HG03135 (cell line): ENCODE data around the gene KRTAP3-2.

Experiments
- ATAC-seq: cut with Tn5 transposase; IDR thresholded peaks from one replicate; pipeline ENCODE4 v1.9.1; 2021; ENCODE audit warnings: mild to moderate bottlenecking, moderate library complexity; ENCODE audit not compliant: unreplicated experiment

The KRTAP3-2 gene

GRCh38 chr17:41012326-41013120 lies 12.8 kb upstream of the KRTAP3-2 start:
- no peak for ATAC-seq

GRCh38 chr17:41010441-41010840 lies 10.7 kb upstream of the KRTAP3-2 start:
- ATAC-seq = no peak

DNA sequence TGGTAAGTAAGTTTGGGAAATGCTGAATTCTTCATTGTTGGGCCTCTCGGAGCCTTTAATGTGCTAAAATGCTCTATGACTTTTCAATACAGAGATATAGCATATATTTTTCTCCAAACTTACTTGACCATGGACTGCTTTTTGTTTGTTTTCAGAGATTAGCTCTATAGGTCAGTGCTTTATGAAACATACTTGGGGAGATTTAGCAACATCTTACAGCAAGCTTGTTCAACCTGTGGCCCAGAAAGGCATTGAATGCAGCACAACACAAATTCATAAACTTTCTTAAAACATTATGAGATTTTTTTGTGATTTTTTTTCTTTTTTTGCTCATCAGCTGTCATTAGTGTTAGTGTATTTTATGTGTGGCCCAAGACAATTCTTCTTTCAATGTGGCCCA lies 10.2 kb upstream of the KRTAP3-2 start:
- no peak for ATAC-seq

DNA sequence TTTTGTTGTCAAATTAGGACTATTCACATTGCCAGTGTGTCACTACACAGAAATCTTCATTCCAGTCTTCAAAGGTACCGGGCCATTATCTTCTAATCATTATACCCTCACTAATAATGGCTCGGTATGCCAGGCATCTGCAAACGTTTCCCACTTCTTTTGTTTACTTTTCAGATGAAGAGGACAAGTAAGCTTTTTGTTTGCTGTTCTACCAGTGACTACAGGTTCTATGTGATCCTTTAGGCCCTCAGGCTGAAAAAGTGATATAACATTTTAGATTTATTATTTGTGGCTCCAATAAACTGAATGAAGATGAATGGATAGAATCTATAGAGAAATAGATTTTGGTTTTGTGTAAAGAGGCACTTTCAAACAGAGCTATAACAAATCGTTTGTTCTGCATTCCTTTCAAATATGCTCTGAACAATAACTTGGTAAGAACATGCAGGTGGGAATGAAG lies 9.6 kb upstream of the KRTAP3-2 start:
- no peak for ATAC-seq

- no peak for ATAC-seq
Observed at GRCh38 chr17:41008811-41009210, 9.1 kb upstream of the KRTAP3-2 start, which contains the start of gene KRTAP3-1. KRTAP3-1 (minus strand) TSS chr17:41009128; CDS start chr17:41009074, 54 bp downstream.

DNA sequence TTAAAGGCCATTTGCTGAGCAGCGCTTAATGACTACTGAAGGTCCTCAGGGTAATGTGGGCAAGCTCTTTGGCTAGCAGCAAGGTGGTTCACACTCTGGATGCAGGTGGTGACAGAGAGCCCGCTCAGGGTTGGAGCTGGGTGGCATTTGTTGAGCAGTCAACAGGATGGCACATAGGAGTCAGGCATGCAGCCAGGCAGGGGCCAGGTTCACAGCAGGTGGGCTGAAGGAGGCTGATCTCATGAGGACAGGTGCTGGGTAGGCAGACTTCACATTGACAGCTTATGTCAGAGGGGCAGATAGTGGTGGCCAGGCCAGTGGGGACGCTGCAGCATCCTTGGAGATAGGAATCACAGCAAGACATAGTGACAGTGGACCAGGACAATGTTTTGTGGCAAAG lies 4.7 kb upstream of the KRTAP3-2 start:
- ATAC-seq = no peak

DNA sequence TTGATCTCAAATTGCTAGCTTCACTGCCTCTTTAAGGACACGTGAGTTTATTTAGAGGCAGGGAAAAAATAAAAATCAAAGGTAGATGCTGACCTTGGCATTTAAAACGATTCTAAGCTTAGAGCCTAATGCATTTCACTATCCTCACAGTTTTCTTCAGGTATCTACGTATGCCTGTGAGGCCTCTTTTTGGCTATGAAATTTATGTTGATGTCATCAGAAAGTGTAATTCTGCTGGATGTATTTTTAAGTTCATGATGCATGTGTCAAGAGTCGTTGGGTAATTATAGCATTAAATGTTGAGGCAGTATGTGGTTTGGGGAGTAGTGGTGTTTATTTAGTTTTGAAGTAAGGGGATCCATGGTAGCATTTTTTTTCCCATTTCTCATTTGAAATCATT lies 4.2 kb upstream of the KRTAP3-2 start:
- ATAC-seq = no peak

DNA sequence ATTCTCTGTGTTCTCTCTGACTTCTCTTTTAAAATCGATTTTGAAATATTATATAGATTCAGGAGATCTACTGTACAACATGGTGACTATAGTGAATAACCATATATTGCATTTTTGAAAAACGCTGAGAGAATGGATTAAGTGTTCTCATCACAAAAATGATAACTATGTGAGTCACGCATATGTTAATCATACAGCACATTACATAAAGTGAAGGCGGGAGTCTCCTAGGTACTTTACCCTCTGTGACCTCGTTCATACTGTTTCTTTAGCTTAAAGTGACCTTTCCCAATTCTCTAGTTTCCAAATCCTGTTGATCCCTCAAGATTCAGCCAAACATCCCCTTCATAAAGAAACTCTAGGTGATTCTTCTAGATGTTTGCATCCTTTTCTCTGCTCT lies 3.1 kb upstream of the KRTAP3-2 start:
- ATAC-seq = no peak

DNA sequence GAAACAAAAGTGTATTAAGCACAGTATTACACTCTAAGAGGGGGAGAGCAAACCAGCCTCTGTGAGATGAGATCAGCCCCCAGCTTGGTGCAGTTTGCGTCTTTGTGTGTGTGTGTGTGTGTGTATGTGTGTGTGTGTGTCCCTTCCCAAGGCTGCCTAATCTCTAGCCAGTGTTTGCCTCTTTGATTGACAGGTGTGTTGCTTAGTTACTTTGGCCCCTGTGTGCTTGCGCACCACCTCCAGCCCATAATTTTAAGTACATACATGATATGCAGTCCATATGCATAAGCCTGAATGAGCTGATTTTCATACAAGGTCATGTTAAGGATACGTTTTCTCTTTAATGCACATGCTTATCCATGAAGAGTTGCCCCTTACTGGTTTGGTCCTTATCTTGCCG lies 2.1 kb upstream of the KRTAP3-2 start:
- no peak for ATAC-seq

- no peak for ATAC-seq
Observed at GRCh38 chr17:40997361-40997760, 2.3 kb downstream of the KRTAP3-2 start.

DNA sequence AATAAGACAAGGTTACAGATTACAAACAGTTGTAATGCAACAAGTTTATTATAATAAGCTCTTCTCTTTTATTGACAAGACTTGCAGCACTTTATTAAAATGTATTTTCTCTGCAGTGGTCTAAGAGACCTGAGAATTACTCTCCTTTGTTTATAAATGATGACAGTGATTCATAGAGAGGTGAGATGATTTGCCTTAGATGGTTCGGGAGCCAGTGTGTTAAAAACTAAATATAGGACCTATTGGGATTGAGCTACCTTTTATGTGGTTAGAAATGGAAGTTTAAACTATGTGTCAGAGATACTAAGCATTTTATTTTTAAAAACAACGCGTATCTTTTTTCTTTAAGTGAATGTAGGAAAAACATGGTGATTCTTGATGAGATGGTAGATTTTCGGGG lies 2.9 kb downstream of the KRTAP3-2 start:
- ATAC-seq = no peak

DNA sequence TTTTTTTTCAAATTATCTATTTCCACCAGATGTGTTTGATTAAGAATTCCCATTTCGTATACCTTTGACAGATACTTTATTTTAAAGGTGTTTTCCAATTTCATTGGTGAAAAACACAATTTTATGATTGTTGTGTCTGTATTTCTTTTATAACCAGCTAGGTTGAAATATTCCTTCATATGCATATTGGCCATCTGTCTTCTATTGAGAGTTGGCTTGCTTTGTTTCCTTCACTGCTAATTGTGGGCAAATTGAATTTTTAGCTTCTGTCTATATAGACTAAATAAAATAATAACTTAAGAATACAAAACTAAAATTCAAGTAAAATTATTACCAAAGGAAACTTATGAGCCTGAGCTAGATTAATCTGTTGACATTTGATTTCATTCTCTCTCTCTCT lies 4.6 kb downstream of the KRTAP3-2 start:
- ATAC-seq = no peak

GRCh38 chr17:40993839-40994238 lies 5.9 kb downstream of the KRTAP3-2 start, which contains the start of gene KRTAP3-3:
KRTAP3-3 (minus strand) TSS chr17:40994164; CDS start chr17:40994097, 67 bp downstream.
- no peak for ATAC-seq

GRCh38 chr17:40993084-40993483 lies 6.6 kb downstream of the KRTAP3-2 start:
- ATAC-seq = no peak

- ATAC-seq = no peak
Observed at GRCh38 chr17:40992666-40993065, 7.0 kb downstream of the KRTAP3-2 start.

GRCh38 chr17:40986920-40987319 lies 12.8 kb downstream of the KRTAP3-2 start:
- no peak for ATAC-seq

DNA sequence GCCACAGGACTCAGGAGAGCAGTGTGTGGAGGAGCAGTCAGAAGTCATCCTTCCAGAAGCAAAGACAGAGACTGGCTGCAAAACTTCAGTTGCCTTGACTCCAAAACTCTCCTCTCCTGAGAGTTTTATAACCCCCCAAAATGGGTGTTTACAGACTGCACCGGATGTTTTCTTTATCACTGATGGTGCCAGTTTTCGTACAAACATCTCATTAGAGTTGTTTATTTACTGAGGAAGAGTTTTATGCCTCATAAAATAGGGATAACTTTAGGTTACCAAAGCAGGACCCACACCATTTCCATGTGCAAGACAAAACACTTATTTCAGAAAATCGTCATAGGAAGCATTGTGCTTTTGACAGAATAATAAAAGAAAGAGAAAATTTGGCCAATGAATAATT lies 15.5 kb downstream of the KRTAP3-2 start, which contains the start of gene KRT40:
KRT40 (minus strand) TSS at position 101 of the 400 bp plus-strand sequence; CDS start at position 48, 53 bp downstream.
- no peak for ATAC-seq

GRCh38 chr17:40981115-40981514 lies 18.6 kb downstream of the KRTAP3-2 start:
- no peak for ATAC-seq

- no peak for ATAC-seq
Observed at GRCh38 chr17:40980596-40980995, 19.1 kb downstream of the KRTAP3-2 start.

- ATAC-seq = no peak
Observed at GRCh38 chr17:40980117-40980516, 19.6 kb downstream of the KRTAP3-2 start.

- no peak for ATAC-seq
Observed at GRCh38 chr17:40978575-40979151, 21.0 kb downstream of the KRTAP3-2 start.

DNA sequence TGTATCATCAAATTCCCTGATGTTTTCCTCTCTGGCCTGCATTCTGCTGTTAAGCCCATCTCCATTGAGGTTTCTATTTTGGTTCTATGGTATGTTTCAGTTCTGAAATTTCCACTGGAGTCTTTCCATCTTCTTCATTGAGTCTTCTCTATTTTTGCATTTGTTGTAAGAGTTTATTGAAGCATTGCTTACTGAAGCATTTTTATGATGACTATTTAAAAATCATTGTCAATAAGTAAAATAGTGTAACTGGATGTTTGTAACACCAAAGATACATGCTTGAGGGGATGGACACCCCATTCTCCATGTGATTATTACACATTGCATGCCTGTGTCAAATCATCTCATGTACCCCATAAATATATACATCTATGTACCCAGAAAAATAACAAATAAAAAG lies 24.2 kb downstream of the KRTAP3-2 start:
- no peak for ATAC-seq
